OCI-LY1 (cell line): ENCODE results near the gene CBL.

Experiments used
- CTCF ChIP-seq: fragments of 200-600 bp; sonication (generic), shearing (Covaris generic); IDR thresholded peaks from 2 replicates; pipeline ENCODE4 v1.5.1; 2017; ENCODE audit warnings: mild to moderate bottlenecking, antibody characterized with exemption, low read length, moderate library complexity, mixed read lengths
- EZH2 ChIP-seq: fragments of 200-600 bp; sonication (generic), shearing (Covaris generic); IDR thresholded peaks from 2 replicates; pipeline ENCODE4 v1.8.0; 2017; ENCODE audit warnings: borderline replicate concordance, mixed run types, mild to moderate bottlenecking, antibody characterized with exemption, low read length, moderate library complexity, mixed read lengths

GRCh38 chr11:119338965-119339588 is 132.9 kb downstream of the CBL start:
- TF ChIP-seq CTCF (no peak), EZH2 (no peak)
